Glutamatergic neuron (in vitro differentiated cells): Measurements from ENCODE around the gene VPS51. TPM values are rescaled to one million over a fixed set of nuclear protein-coding genes. Genes with fewer than 3 reads are reported as not detected.

ENCODE experiments used
- DNase-seq: peaks from one replicate; pipeline ENCODE4 v3.0.0; 2022
- H3K27ac Mint-ChIP-seq: one replicate; pipeline ENCODE4 v1.8.0; 2020; ENCODE audit warnings: mild to moderate bottlenecking, mixed read lengths, inconsistent platforms; ENCODE audit not compliant: unreplicated experiment
- H3K27me3 Mint-ChIP-seq: one replicate; pipeline ENCODE4 v1.8.0; 2020; ENCODE audit warnings: mild to moderate bottlenecking, moderate library complexity, mixed read lengths, inconsistent platforms; ENCODE audit not compliant: unreplicated experiment
- H3K36me3 Mint-ChIP-seq: one replicate; pipeline ENCODE4 v1.8.0; 2020; ENCODE audit warnings: mild to moderate bottlenecking, mixed read lengths, inconsistent platforms; ENCODE audit not compliant: unreplicated experiment
- H3K4me1 Mint-ChIP-seq: one replicate; pipeline ENCODE4 v1.8.0; 2020; ENCODE audit warnings: mild to moderate bottlenecking, low read depth, mixed read lengths, inconsistent platforms; ENCODE audit not compliant: unreplicated experiment
- H3K4me3 Mint-ChIP-seq: one replicate; pipeline ENCODE4 v1.8.0; 2020; ENCODE audit warnings: mild to moderate bottlenecking, mixed read lengths, inconsistent platforms; ENCODE audit not compliant: unreplicated experiment
- H3K9me3 Mint-ChIP-seq: one replicate; pipeline ENCODE4 v1.8.0; 2020; ENCODE audit warnings: mild to moderate bottlenecking, moderate library complexity, mixed read lengths, inconsistent platforms; ENCODE audit not compliant: unreplicated experiment
- CTCF ChIP-seq: fragments of 200-600 bp; sonication (generic); IDR thresholded peaks from one replicate; pipeline ENCODE4 v1.5.0; 2021; ENCODE audit not compliant: partially characterized antibody, unreplicated experiment
- total RNA-seq: library from RNA; stranded (reverse); fragmentation: NEBNext Ultra II Directional; extraction: Animal tissue kit (Norgen Biotek cat#: 25700); gene quantifications from one replicate; pipeline ENCODE4 v1.2.1, GENCODE V29; 2021; ENCODE audit not compliant: unreplicated experiment

VPS51 gene
- total RNA-seq, 1 donor from 2014 or later, result 105 TPM

GRCh38 chr11:65109231-65110198 is 13.5 kb downstream of the VPS51 start:
- Mint-ChIP-seq H3K27ac (no peak overlapping the region), H3K4me1 (peaks cover 10% of the 10 kb centered on the region), H3K27me3 (peaks cover 21% of the 10 kb centered on the region), H3K9me3 (peaks cover 15% of the 10 kb centered on the region), H3K36me3 (no peaks in the 10 kb centered on the region), H3K4me3 (no peak overlapping the region)
- TF ChIP-seq CTCF, result no peak
- DNase-seq, result no peak

- Mint-ChIP-seq H3K9me3 (peaks cover 13% of the 10 kb centered on the region), H3K36me3 (no peaks in the 10 kb centered on the region), H3K27ac (peak overlapping the region; percentile 17), H3K27me3 (peaks cover 21% of the 10 kb centered on the region), H3K4me1 (peaks cover 10% of the 10 kb centered on the region), H3K4me3 (peak overlapping the region; percentile 15)
- peak; percentile 100 for TF ChIP-seq CTCF
- DNase-seq, result peak; percentile 98
Measured at GRCh38 chr11:65110354-65110861, 14.4 kb downstream of the VPS51 start.

- Mint-ChIP-seq H3K4me1 (peaks cover 10% of the 10 kb centered on the region), H3K36me3 (no peaks in the 10 kb centered on the region), H3K27ac (peak overlapping the region; percentile 43), H3K27me3 (peaks cover 18% of the 10 kb centered on the region), H3K9me3 (peaks cover 15% of the 10 kb centered on the region), H3K4me3 (peak overlapping the region; percentile 95)
- no peak for TF ChIP-seq CTCF
- DNase-seq, result no peak
Measured at GRCh38 chr11:65111159-65111743, 15.2 kb downstream of the VPS51 start.

GRCh38 chr11:65111744-65112545 is 15.9 kb downstream of the VPS51 start, which contains the start of gene TM7SF2:
Gene TM7SF2 (plus strand): TSS chr11:65111872. CDS start chr11:65112016, 144 bp downstream.
- Mint-ChIP-seq H3K27ac (peak within 1 kb of the TSS; percentile 93), H3K9me3 (peaks cover 13% of the 10 kb centered on the region), H3K4me3 (peak within 1 kb of the TSS; percentile 95), H3K27me3 (peaks cover 16% of the 10 kb centered on the region), H3K36me3 (no peaks in the 10 kb centered on the region), H3K4me1 (peaks cover 10% of the 10 kb centered on the region)
- TF ChIP-seq CTCF, result no peak
- peak; percentile 97 for DNase-seq
